NCI-H2171 (cell line): Measurements from ENCODE around the gene PPT1.

Experiments used
- DNase-seq: peaks from one replicate; lab custom pipeline; 2025; lab: John Stamatoyannopoulos, UW

Gene PPT1

DNA sequence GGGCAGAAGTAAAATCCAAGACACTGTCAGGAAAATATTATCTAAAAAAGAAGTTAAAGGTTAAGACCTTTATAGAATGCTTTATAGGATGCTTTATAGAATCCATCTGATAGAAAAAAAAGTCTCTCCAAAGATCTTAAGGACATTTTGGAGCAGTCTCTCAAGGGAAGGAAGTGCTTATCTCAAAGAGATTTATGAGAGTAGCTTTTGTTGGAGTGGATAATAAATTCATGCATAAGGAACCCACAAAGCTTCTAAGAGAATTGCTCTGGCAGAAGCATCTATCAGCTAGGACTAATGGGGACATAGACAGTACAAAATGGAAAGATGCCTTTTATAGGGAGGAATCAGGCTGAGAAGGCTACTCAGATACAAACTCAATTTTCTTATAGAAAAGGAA is 69.4 kb downstream of the PPT1 start:
- DNase-seq, result no peak

DNA sequence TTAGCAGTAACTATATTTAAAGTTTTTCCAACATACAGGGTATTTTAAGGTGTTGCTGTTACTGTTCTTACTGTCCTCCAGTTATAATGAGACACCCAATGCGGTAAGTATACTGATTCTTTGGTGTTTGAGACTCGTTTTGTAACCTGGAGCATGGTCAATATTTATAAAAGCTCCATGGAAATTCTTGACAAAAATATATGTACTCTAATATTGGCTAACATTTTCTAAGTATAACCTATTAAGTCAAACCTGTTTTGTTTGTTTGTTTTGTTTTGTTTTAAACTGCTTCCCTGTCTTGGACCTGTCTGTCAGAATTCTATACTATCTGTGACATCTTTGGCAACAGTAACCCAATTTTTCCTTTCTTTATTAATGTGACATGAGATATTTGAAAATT is 72.4 kb downstream of the PPT1 start:
- DNase-seq, result no peak

DNA sequence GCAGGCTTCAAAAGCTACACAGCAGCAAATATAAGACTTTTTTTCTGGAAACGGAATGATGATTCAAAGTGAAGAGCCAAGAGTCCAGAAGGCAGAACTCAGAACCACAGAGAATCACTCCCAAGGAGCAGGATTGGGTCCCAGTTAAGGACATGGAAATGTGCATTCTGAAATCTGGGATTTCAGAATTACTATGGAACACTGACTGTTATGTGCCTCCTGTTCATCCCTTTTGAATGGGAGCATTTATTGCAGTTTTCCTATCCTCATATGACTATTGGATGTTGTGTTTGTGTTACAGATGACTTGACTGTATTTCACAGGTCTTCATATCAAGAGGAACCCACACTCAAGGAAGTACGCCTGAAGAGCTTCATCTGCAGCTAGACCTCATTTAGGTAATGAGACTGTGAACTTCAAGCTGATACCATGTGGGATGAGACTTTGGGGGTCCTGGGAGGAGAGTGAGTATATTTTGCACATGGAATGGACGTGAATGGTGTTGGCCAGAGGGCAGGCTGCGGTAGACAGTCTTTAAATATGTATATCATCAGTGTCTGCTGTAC is 73.6 kb downstream of the PPT1 start:
- no peak for DNase-seq
